DMS 273 (cell line): ENCODE measurements around the gene PHLDA1.

ENCODE experiments used
- DNase-seq: peaks from one replicate; lab custom pipeline; 2025; ENCODE audit not compliant: unreplicated experiment; lab: John Stamatoyannopoulos, UW

PHLDA1 gene

GRCh38 chr12:76031414-76032042 is at the start of gene PHLDA1:
Gene PHLDA1, minus strand, starts transcription at chr12:76031776.
- peak; percentile 95 for DNase-seq

GRCh38 chr12:76080729-76081415 is 49.3 kb upstream of the PHLDA1 start:
- DNase-seq = peak; percentile 44

- no peak for DNase-seq
Measured at GRCh38 chr12:76080017-76080728, 48.6 kb upstream of the PHLDA1 start.

- no peak for DNase-seq
Measured at GRCh38 chr12:76078748-76079147, 47.2 kb upstream of the PHLDA1 start.

GRCh38 chr12:76075448-76075847 is 43.9 kb upstream of the PHLDA1 start:
- no peak for DNase-seq

- no peak for DNase-seq
Measured at GRCh38 chr12:76074701-76075336, 43.2 kb upstream of the PHLDA1 start.

- DNase-seq = no peak
Measured at GRCh38 chr12:76073561-76073960, 42.0 kb upstream of the PHLDA1 start.

GRCh38 chr12:76072568-76072967 is 41.0 kb upstream of the PHLDA1 start:
- no peak for DNase-seq

- DNase-seq = no peak
Measured at GRCh38 chr12:76069339-76069738, 37.8 kb upstream of the PHLDA1 start.

- DNase-seq = no peak
Measured at GRCh38 chr12:76065917-76066316, 34.3 kb upstream of the PHLDA1 start.

GRCh38 chr12:76064904-76065303 is 33.3 kb upstream of the PHLDA1 start:
- no peak for DNase-seq

- no peak for DNase-seq
Measured at GRCh38 chr12:76060111-76060510, 28.5 kb upstream of the PHLDA1 start.

GRCh38 chr12:76057326-76057725 is 25.8 kb upstream of the PHLDA1 start:
- no peak for DNase-seq

GRCh38 chr12:76055393-76055792 is 23.8 kb upstream of the PHLDA1 start:
- no peak for DNase-seq

GRCh38 chr12:76049575-76050251 is 18.1 kb upstream of the PHLDA1 start:
- no peak for DNase-seq

GRCh38 chr12:76047742-76048141 is 16.2 kb upstream of the PHLDA1 start:
- DNase-seq = no peak

GRCh38 chr12:76047060-76047459 is 15.5 kb upstream of the PHLDA1 start:
- no peak for DNase-seq

- DNase-seq = peak; percentile 18
Measured at GRCh38 chr12:76043377-76043776, 11.8 kb upstream of the PHLDA1 start.

- no peak for DNase-seq
Measured at GRCh38 chr12:76042147-76042546, 10.6 kb upstream of the PHLDA1 start.

GRCh38 chr12:76041406-76041805 is 9.8 kb upstream of the PHLDA1 start:
- no peak for DNase-seq

- DNase-seq = peak; percentile 9
Measured at GRCh38 chr12:76040461-76040860, 8.9 kb upstream of the PHLDA1 start.
